ENCODE measurements around the gene TSC22D3.
A peak's percentile ranks its signal among the peaks of the same experiment; 100 is the strongest.

The TSC22D3 gene

GRCh38 chrX:107730298-107730655 is 45.3 kb downstream of the TSC22D3 start:
- no peak for DNase-seq

- no peak for DNase-seq
Measured at GRCh38 chrX:107729558-107730297, 45.9 kb downstream of the TSC22D3 start.

GRCh38 chrX:107728371-107729099 is 47.1 kb downstream of the TSC22D3 start:
- DNase-seq, result no peak

- DNase-seq, result no peak
Measured at GRCh38 chrX:107726816-107727534, 48.6 kb downstream of the TSC22D3 start.

GRCh38 chrX:107725761-107726555 is 49.6 kb downstream of the TSC22D3 start:
- DNase-seq, result no peak

- DNase-seq, result no peak
Measured at GRCh38 chrX:107724653-107725052, 50.9 kb downstream of the TSC22D3 start.

GRCh38 chrX:107723511-107723910 is 52.1 kb downstream of the TSC22D3 start:
- DNase-seq, result no peak

- no peak for DNase-seq
Measured at GRCh38 chrX:107721966-107722707, 53.5 kb downstream of the TSC22D3 start.

- DNase-seq, result no peak
Measured at GRCh38 chrX:107721318-107721717, 54.3 kb downstream of the TSC22D3 start.

GRCh38 chrX:107718156-107718621 is 57.4 kb downstream of the TSC22D3 start:
- peak; percentile 54 for DNase-seq

GRCh38 chrX:107716816-107717700 is 58.5 kb downstream of the TSC22D3 start:
- DNase-seq, result peak; percentile 58

- DNase-seq, result no peak
Measured at GRCh38 chrX:107716118-107716684, 59.4 kb downstream of the TSC22D3 start.

GRCh38 chrX:107715331-107716117 is 60.1 kb downstream of the TSC22D3 start:
- no peak for DNase-seq

GRCh38 chrX:107714206-107714891 is 61.2 kb downstream of the TSC22D3 start:
- no peak for DNase-seq

- DNase-seq, result no peak
Measured at GRCh38 chrX:107713543-107714205, 61.9 kb downstream of the TSC22D3 start.

- DNase-seq, result no peak
Measured at GRCh38 chrX:107713203-107713542, 62.4 kb downstream of the TSC22D3 start.

- no peak for DNase-seq
Measured at GRCh38 chrX:107712231-107713202, 63.1 kb downstream of the TSC22D3 start.
